ENCODE data around the gene LAMTOR2. TPM values are rescaled to one million over a fixed set of nuclear protein-coding genes. Genes with fewer than 3 reads are reported as not detected.
"Not testable (repeated sequence)": the region's sequence is repeated elsewhere in the genome, so short reads cannot be mapped to it uniquely, and the experiment has no call there.

LAMTOR2 gene
- total RNA-seq, 1 donor from 2014 or later, result 73.9 TPM

DNA sequence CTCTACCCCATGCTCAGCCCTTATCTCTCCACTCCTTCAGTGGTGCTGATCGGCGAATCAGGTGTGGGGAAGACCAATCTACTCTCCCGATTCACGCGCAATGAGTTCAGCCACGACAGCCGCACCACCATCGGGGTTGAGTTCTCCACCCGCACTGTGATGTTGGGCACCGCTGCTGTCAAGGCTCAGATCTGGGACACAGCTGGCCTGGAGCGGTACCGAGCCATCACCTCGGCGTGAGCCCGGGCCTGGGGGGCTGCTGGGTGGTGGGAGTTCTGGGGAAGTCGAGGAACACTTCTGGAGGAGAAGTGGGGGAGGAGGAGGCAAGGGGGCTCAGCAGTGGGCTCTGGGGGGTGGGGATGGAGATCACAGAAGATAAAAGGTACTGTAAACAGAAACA lies 11.3 kb downstream of the LAMTOR2 start:
- DNase-seq (ENCODE audit: extremely low spot score in 2 of 2), result no peak
- Histone ChIP-seq H3K27ac (no peak overlapping the region), H3K4me1 (no peaks in the 10 kb centered on the region), H3K36me3 (no peaks in the 10 kb centered on the region), H3K27me3 (no peaks in the 10 kb centered on the region), H3K4me3 (no peak overlapping the region), H3K9me3 (no peaks in the 10 kb centered on the region)
- intact Hi-C loops (cut with DNase I), result no loop called here
- TF ChIP-seq POLR2A (IDR thresholded peaks at IDR 0.05) (no peak), POLR2AphosphoS5 (IDR thresholded peaks at IDR 0.05; ENCODE audit: insufficient read depth in 1 of 2, low read depth in 1 of 2) (no peak)
- TF ChIP-seq, protein P1, sequence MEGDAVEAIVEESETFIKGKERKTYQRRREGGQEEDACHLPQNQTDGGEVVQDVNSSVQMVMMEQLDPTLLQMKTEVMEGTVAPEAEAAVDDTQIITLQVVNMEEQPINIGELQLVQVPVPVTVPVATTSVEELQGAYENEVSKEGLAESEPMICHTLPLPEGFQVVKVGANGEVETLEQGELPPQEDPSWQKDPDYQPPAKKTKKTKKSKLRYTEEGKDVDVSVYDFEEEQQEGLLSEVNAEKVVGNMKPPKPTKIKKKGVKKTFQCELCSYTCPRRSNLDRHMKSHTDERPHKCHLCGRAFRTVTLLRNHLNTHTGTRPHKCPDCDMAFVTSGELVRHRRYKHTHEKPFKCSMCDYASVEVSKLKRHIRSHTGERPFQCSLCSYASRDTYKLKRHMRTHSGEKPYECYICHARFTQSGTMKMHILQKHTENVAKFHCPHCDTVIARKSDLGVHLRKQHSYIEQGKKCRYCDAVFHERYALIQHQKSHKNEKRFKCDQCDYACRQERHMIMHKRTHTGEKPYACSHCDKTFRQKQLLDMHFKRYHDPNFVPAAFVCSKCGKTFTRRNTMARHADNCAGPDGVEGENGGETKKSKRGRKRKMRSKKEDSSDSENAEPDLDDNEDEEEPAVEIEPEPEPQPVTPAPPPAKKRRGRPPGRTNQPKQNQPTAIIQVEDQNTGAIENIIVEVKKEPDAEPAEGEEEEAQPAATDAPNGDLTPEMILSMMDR (IDR thresholded peaks at IDR 0.05), result no peak

DNA sequence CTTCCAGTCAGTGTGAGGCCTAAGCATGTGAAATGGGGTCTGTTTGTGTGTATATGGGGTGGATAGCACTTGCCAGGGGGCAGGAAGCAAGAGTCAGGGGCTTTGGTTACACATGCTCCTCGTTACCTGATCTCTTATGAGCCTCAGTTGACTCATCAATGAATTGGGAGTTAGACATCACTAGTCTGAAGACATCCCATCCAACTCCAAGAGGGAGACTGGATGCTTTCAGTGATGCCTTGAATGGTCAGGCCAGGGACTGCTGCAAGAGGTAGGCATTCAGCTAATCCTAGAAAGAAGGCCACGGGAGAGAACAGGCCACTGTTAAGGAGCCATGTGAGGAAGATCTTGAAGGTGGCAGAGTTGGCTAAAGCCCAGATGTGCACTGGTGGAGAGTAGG lies 12.7 kb downstream of the LAMTOR2 start:
- Histone ChIP-seq H3K27me3 (no peaks in the 10 kb centered on the region), H3K4me1 (no peaks in the 10 kb centered on the region), H3K27ac (no peak overlapping the region), H3K4me3 (no peak overlapping the region), H3K9me3 (no peaks in the 10 kb centered on the region), H3K36me3 (no peaks in the 10 kb centered on the region)
- intact Hi-C loops (cut with DNase I), result no loop called here
- DNase-seq (ENCODE audit: extremely low spot score in 2 of 2), result no peak
- no peak for TF ChIP-seq POLR2AphosphoS5 (IDR thresholded peaks at IDR 0.05; ENCODE audit: insufficient read depth in 1 of 2, low read depth in 1 of 2)
- no peak for TF ChIP-seq POLR2A (IDR thresholded peaks at IDR 0.05)
- TF ChIP-seq, protein P1 (IDR thresholded peaks at IDR 0.05), result no peak

DNA sequence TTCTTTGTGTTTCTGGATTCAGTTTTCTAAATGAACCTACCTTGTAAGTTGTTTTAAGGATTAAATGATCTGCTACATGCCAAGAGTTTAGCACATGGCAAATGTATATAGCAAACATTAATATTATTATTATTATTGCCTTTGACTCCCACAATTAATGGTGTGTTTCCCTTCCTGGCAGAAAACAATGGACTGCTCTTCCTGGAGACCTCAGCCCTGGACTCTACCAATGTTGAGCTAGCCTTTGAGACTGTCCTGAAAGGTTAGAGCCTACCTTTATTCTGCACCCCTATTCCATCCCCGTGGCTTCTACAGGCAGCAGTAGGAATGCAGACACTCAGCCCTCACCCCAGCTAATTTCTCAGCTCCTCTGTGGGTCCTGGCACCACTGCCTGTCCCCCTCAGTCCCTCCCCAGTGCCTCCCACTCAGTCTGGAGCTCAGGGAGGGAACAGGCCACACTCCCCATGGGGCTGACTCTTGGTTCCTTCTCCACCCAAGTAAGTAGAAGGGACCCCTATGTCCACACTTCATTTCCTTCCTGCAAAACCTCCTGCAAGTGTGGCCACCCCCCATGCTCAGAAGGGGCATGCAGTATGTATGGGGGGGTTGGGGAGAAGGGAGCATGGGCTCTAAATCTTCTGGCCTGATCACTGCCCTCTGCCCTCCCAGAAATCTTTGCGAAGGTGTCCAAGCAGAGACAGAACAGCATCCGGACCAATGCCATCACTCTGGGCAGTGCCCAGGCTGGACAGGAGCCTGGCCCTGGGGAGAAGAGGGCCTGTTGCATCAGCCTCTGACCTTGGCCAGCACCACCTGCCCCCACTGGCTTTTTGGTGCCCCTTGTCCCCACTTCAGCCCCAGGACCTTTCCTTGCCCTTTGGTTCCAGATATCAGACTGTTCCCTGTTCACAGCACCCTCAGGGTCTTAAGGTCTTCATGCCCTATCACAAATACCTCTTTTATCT lies 15.2 kb downstream of the LAMTOR2 start:
- DNase-seq (ENCODE audit: extremely low spot score in 2 of 2), result no peak
- intact Hi-C loops (cut with DNase I), result no loop called here
- Histone ChIP-seq H3K4me1 (no peaks in the 10 kb centered on the region), H3K36me3 (no peaks in the 10 kb centered on the region), H3K27ac (no peak overlapping the region), H3K9me3 (no peaks in the 10 kb centered on the region), H3K27me3 (no peaks in the 10 kb centered on the region), H3K4me3 (no peak overlapping the region)
- TF ChIP-seq POLR2AphosphoS5 (IDR thresholded peaks at IDR 0.05; ENCODE audit: insufficient read depth in 1 of 2, low read depth in 1 of 2) (no peak), POLR2A (IDR thresholded peaks at IDR 0.05) (no peak)
- TF ChIP-seq, protein P1 (IDR thresholded peaks at IDR 0.05), result no peak

DNA sequence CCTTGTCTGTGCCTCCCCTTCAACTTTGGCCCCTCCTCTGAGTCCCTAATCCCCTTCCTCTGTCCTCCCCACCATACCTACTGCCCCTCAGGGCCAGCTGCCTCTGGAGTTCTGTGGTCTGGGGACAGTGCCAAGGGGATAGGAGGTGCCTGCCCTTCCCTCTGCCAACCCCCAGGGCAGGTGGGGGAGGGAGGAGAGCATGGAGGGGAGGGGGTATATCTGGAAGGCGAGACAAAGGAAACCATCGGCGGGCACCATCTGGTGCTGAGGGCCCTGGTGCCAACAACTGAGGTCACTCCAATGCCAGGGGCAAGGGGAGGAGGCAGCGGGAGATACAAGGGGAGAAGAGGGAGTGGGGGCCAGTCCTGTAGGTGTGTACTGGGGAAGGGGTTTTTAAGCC lies 16.0 kb downstream of the LAMTOR2 start:
- Histone ChIP-seq H3K27me3 (no peaks in the 10 kb centered on the region), H3K9me3 (no peaks in the 10 kb centered on the region), H3K4me3 (no peak overlapping the region), H3K4me1 (peaks cover 3% of the 10 kb centered on the region), H3K27ac (no peak overlapping the region), H3K36me3 (no peaks in the 10 kb centered on the region)
- intact Hi-C loops (cut with DNase I), result no loop called here
- no peak for TF ChIP-seq POLR2AphosphoS5 (IDR thresholded peaks at IDR 0.05; ENCODE audit: insufficient read depth in 1 of 2, low read depth in 1 of 2)
- no peak for TF ChIP-seq POLR2A (IDR thresholded peaks at IDR 0.05)
- TF ChIP-seq, protein P1 (IDR thresholded peaks at IDR 0.05), result no peak
- DNase-seq (ENCODE audit: extremely low spot score in 2 of 2), result no peak

DNA sequence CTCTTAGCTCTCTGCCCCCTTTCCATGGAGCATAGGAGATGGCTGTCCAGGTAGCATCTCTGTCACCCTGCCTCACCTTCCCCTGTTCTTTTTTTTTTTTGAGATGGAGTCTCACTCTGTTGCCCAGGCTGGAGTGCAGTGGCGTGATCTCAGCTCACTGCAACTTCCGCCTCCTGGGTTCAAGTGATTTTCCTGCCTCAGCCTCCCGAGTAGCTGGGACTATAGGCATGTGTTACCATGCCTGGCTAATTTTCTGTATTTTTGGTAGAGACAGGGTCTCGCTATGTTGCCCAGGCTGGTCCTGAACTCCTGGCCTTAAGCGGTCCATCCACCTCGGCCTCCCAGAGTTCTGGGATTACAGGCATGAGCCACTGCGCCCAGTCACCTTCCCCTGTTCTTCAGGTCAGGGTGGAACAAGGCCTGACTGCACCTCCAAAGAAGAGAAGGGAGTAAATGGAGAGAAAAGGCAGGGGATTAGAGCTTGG lies 16.8 kb downstream of the LAMTOR2 start:
- DNase-seq (ENCODE audit: extremely low spot score in 2 of 2); H3K27ac ChIP-seq; H3K9me3 ChIP-seq; H3K27me3 ChIP-seq; H3K36me3 ChIP-seq; intact Hi-C loops (cut with DNase I); H3K4me3 ChIP-seq: not testable (repeated sequence)
- H3K4me1 ChIP-seq, result peaks cover 11% of the 10 kb centered on the region
